ENCODE results near the gene MDP1.

Gene MDP1

GRCh38 chr14:24215495-24216344 is at the start of gene MDP1:
MDP1 (minus strand) TSS chr14:24216066; CDS start chr14:24215955, 111 bp downstream.
- DNase-seq (ENCODE audit: low spot score): peak; percentile 96

- no peak for DNase-seq (ENCODE audit: low spot score)
Measured at GRCh38 chr14:24264298-24264697, 48.4 kb upstream of the MDP1 start.

- no peak for DNase-seq (ENCODE audit: low spot score)
Measured at GRCh38 chr14:24263848-24264247, 48.0 kb upstream of the MDP1 start.

GRCh38 chr14:24262821-24263733 is 47.2 kb upstream of the MDP1 start, which contains the start of gene TGM1:
TGM1 (minus strand) TSS chr14:24263177; CDS start chr14:24262352, 825 bp downstream.
- no peak for DNase-seq (ENCODE audit: low spot score)

GRCh38 chr14:24261969-24262327 is 46.1 kb upstream of the MDP1 start:
- DNase-seq (ENCODE audit: low spot score): no peak

GRCh38 chr14:24261256-24261968 is 45.5 kb upstream of the MDP1 start:
- no peak for DNase-seq (ENCODE audit: low spot score)

- DNase-seq (ENCODE audit: low spot score): no peak
Measured at GRCh38 chr14:24260780-24261157, 44.9 kb upstream of the MDP1 start.

- no peak for DNase-seq (ENCODE audit: low spot score)
Measured at GRCh38 chr14:24260026-24260779, 44.3 kb upstream of the MDP1 start.

GRCh38 chr14:24259282-24260025 is 43.6 kb upstream of the MDP1 start:
- no peak for DNase-seq (ENCODE audit: low spot score)

- no peak for DNase-seq (ENCODE audit: low spot score)
Measured at GRCh38 chr14:24258548-24259265, 42.8 kb upstream of the MDP1 start.

- DNase-seq (ENCODE audit: low spot score): no peak
Measured at GRCh38 chr14:24258119-24258518, 42.3 kb upstream of the MDP1 start.

- DNase-seq (ENCODE audit: low spot score): no peak
Measured at GRCh38 chr14:24256960-24257359, 41.1 kb upstream of the MDP1 start.

GRCh38 chr14:24255931-24256711 is 40.3 kb upstream of the MDP1 start:
- DNase-seq (ENCODE audit: low spot score): no peak

GRCh38 chr14:24255438-24255837 is 39.6 kb upstream of the MDP1 start:
- DNase-seq (ENCODE audit: low spot score): no peak

GRCh38 chr14:24254630-24255392 is 38.9 kb upstream of the MDP1 start:
- no peak for DNase-seq (ENCODE audit: low spot score)

- no peak for DNase-seq (ENCODE audit: low spot score)
Measured at GRCh38 chr14:24253936-24254335, 38.1 kb upstream of the MDP1 start.

GRCh38 chr14:24252289-24253124 is 36.6 kb upstream of the MDP1 start:
- DNase-seq (ENCODE audit: low spot score): no peak

- DNase-seq (ENCODE audit: low spot score): peak; percentile 29
Measured at GRCh38 chr14:24251880-24252288, 36.0 kb upstream of the MDP1 start.
